H1 (cell line): ENCODE data around the gene AHRR. TPM values are rescaled to one million over a fixed set of nuclear protein-coding genes. Genes with fewer than 3 reads are reported as not detected.

ENCODE experiments used
- CBX8 ChIP-seq: fragments of 300-800, 300-1000 bp; sonication (generic); IDR thresholded peaks from 2 replicates; pipeline ENCODE4 v1.7.1; 2016; ENCODE audit warnings: low read depth, low read length, borderline replicate concordance
- CHD2 ChIP-seq: IDR thresholded peaks from 2 replicates; pipeline ENCODE4 v1.6.1; 2012; ENCODE audit warnings: low read length, improper control_type of control experiment
- PHF8 ChIP-seq: fragments of 200-600 bp; sonication (generic); conservative IDR thresholded peaks from 2 replicates; pipeline ENCODE4 v1.7.1; 2012; ENCODE audit warnings: low read depth, mild to moderate bottlenecking, inconsistent platforms, low read length, moderate library complexity
- SP2 ChIP-seq: IDR thresholded peaks from 2 replicates; pipeline ENCODE4 v1.6.1; 2012; ENCODE audit warnings: mild to moderate bottlenecking, low read length, inconsistent platforms
- SP4 ChIP-seq: IDR thresholded peaks from 2 replicates; pipeline ENCODE4 v1.6.1; 2012; ENCODE audit warnings: low read length, inconsistent platforms
- TAF1 ChIP-seq: IDR thresholded peaks from 2 replicates; pipeline ENCODE4 v1.6.1; 2011; ENCODE audit warnings: mild to moderate bottlenecking, low read depth, low read length
- TAF7 ChIP-seq: optimal IDR thresholded peaks from 2 replicates; pipeline ENCODE3; 2011; ENCODE audit warnings: low read depth, mild to moderate bottlenecking, inconsistent platforms, low read length, moderate library complexity, borderline replicate concordance
- TCF12 ChIP-seq: IDR thresholded peaks from 2 replicates; pipeline ENCODE4 v1.6.1; 2011; ENCODE audit warnings: low read depth, mild to moderate bottlenecking, low read length
- polyA plus RNA-seq, 7 experiments: library from polyadenylated mRNA; depleted of rRNA in 3 of 7; stranded (reverse) in 5 of 7; unstranded in 2 of 7; fragments of >200 nt in 5 of 7; fragments of 200-250 nt in 2 of 7; gene quantifications; 1 replicate in 5 of 7; 2 replicates in 1 of 7; 4 replicates in 1 of 7; pipeline versions ENCODE4 v1.2.1 to v1.2.3, GENCODE V29; 2011 to 2013; ENCODE audit warnings: missing spikeins in 2 of 7, mixed read lengths in 2 of 7
- total RNA-seq: library from RNA; stranded (reverse); fragmentation: NEBNext Ultra II Directional; extraction: Animal tissue kit (Norgen Biotek cat#: 25700); gene quantifications from 2 replicates; pipeline ENCODE4 v1.2.1, GENCODE V29; 2021

AHRR gene
- total and polyA plus RNA-seq, 2 of the 8 experiments (the other 6 are each of a cell fraction or from before 2014, with no cell fraction given): 0.41 to 0.80 TPM

DNA sequence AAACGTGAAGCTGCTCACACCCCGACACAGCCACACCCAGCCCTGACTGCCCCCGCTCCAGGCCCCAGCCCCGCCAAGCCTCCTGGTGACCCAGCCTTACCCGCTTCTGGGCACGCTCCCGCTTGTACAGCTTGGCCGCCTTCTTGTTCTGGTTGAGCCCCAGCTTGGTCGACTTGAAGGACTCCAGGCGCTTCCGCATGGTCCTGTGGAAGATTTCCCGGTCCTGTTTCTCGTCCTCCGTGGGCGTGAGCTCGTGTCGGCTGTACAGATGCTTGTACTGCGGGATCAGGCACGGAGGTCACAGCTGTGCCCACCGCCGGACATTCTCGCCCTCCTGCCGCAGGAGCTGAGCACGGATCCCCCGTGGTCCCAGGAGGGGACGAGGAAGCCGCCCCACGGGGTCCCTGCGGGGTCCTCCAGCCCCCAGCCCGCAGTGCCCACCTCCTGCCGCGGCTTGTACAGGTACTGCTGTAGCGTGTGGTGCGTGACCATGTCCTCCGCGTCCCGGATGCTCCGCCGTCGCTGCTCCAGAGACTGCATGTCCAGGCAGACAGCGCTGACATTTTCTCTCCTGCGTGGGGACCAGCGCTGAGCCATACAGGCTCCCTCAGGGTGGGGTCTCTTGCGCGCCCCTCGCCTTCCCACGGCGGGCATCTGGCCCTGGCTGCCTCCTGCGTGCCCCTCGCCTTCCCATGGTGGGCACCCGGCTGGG is 154.7 kb downstream of the AHRR start (continued):
- TF ChIP-seq TAF7 (no peak), SP4 (no peak), PHF8 (no peak), SP2 (no peak), CBX8 (no peak), CHD2 (no peak), TAF1 (no peak), TCF12 (no peak)
- TF ChIP-seq, all 59 proteins: peak for 0
